ENCODE results near the gene ZNF827. TPM values are rescaled to one million over a fixed set of nuclear protein-coding genes. Genes with fewer than 3 reads are reported as not detected.
A peak's percentile ranks its signal among the peaks of the same experiment; 100 is the strongest.

Gene ZNF827
- total RNA-seq, 6 donors from 2014 or later = 8.1 to 68.1 (median 18.3) TPM

DNA sequence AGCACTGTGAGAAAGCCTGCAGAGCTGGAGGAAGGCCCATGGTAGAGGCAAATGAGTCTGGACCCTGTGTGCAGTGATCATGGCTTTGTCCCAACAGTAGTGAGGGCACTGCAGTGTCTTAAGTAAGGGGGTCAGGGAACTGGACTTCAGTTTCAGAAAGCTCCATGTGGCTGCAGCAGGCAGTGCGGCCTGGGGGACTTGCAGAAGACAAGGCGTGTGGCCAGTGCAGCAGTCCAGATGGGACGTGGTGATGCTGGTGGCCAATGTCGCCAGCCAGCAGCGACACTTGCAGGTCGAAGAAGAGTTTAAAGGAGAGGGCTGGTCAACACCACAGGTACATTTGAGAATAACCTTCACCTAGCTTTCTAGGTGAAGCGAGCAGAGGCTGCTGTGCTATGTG, 113.4 kb downstream of the ZNF827 start:
- TF ChIP-seq POLR2A (IDR thresholded peaks at IDR 0.05) = no peak
- TF ChIP-seq POLR2AphosphoS5 (IDR thresholded peaks at IDR 0.05) = no peak
- TF ChIP-seq, protein P1, sequence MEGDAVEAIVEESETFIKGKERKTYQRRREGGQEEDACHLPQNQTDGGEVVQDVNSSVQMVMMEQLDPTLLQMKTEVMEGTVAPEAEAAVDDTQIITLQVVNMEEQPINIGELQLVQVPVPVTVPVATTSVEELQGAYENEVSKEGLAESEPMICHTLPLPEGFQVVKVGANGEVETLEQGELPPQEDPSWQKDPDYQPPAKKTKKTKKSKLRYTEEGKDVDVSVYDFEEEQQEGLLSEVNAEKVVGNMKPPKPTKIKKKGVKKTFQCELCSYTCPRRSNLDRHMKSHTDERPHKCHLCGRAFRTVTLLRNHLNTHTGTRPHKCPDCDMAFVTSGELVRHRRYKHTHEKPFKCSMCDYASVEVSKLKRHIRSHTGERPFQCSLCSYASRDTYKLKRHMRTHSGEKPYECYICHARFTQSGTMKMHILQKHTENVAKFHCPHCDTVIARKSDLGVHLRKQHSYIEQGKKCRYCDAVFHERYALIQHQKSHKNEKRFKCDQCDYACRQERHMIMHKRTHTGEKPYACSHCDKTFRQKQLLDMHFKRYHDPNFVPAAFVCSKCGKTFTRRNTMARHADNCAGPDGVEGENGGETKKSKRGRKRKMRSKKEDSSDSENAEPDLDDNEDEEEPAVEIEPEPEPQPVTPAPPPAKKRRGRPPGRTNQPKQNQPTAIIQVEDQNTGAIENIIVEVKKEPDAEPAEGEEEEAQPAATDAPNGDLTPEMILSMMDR (IDR thresholded peaks at IDR 0.05) = no peak
- Histone ChIP-seq H3K9me3 (no peaks in the 10 kb centered on the region), H3K36me3 (peaks cover 0 to 3% (median 0%) of the 10 kb centered on the region in 4 donors), H3K4me3 (no peak overlapping the region), H3K27me3 (no peaks in the 10 kb centered on the region), H3K4me1 (no peaks in the 10 kb centered on the region), H3K27ac (no peak overlapping the region)
- no peak for ATAC-seq (ENCODE audit: low FRiP score in 2 of 2)
- DNase-seq = peak in 1 of 2 donors; percentile 36
- WGBS, 2 donors = 89 to 90% methylated on average over 4 to 7 of the region's 7 CpGs

DNA sequence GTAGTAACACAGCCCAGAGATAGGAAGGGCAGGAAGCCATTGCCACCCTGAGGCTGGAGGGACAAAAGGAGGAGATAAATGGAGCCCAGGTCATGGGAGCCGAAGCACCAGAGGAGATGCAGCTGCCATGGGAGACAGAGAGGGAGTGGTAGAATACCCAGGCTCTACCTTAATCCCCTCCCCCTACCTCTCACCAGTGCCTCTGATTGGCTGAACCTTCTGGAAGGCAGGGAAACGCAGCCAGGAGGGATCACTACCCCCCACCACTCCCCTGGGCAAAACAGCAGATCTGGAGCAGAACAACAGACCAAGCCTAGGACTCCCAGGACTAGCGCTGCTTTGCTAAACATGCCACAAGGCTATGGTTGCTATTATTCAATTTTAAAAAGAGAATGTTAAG, 114.2 kb downstream of the ZNF827 start:
- no peaks in the 10 kb centered on the region for H3K9me3 ChIP-seq
- ATAC-seq (ENCODE audit: low FRiP score in 2 of 2) (no peak), DNase-seq (no peak)
- H3K27ac ChIP-seq = no peak overlapping the region
- H3K27me3 ChIP-seq = no peaks in the 10 kb centered on the region
- TF ChIP-seq, protein P1 (IDR thresholded peaks at IDR 0.05) = no peak
- TF ChIP-seq EP300 (IDR thresholded peaks at IDR 0.05) = no peak
- no peak for TF ChIP-seq POLR2AphosphoS5 (IDR thresholded peaks at IDR 0.05)
- TF ChIP-seq POLR2A (IDR thresholded peaks at IDR 0.05) = no peak
- peaks cover 0 to 3% (median 0%) of the 10 kb centered on the region in 4 donors for H3K36me3 ChIP-seq
- no peak overlapping the region for H3K4me3 ChIP-seq
- no peaks in the 10 kb centered on the region for H3K4me1 ChIP-seq
- WGBS, 2 donors = 92 to 95% methylated on average over 3 of the region's 3 CpGs

DNA sequence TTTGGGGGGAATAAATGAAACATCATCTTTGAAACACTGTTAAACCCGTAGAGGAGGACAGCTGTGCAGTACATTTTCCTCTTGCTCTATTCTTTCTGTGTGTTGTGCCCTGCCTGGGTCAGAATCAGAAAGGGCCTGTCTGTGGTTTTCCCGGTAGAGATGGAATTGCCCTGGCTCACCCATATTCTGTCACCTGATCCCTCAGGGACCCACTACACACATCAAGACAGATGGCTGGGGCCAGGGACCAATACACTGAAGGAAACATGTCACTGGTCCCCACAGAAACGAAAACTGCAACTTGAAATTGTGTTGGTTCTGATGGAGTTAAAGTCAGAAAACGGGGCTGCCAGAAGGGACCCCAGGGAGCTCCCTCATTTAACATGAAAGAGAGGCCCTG, 114.9 kb downstream of the ZNF827 start:
- H3K36me3 ChIP-seq = peaks cover 0 to 3% (median 0%) of the 10 kb centered on the region in 4 donors
- 82 to 87% methylated on average over 4 of the region's 4 CpGs for WGBS, 2 donors
- no peak for DNase-seq
- H3K27ac ChIP-seq = no peak overlapping the region
- TF ChIP-seq POLR2AphosphoS5 (IDR thresholded peaks at IDR 0.05) (no peak), POLR2A (IDR thresholded peaks at IDR 0.05) (no peak), EP300 (IDR thresholded peaks at IDR 0.05) (no peak)
- TF ChIP-seq, protein P1 (IDR thresholded peaks at IDR 0.05) = no peak
- no peaks in the 10 kb centered on the region for H3K27me3 ChIP-seq
- no peak for ATAC-seq (ENCODE audit: low FRiP score in 2 of 2)
- no peak overlapping the region for H3K4me3 ChIP-seq
- no peaks in the 10 kb centered on the region for H3K4me1 ChIP-seq
- H3K9me3 ChIP-seq = no peaks in the 10 kb centered on the region

DNA sequence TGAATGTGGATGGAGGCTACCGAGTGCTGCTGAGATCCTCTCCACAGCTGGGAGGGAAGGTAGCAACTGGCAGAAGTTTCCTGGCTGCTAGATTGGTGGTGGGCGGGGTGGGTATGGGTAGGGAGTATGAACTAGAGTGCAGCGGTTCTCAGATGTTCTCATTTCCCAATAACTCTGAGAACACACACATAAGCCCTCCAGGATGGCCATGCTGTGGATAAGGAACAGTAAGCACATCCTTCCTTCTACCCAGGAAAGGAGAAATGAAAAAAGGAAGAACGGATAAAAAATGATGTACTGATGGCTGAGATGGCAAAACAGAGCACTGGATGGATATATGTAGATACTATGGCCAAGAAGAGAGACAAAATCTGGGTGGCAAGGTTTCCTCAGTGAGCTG, 116.0 kb downstream of the ZNF827 start:
- Histone ChIP-seq H3K9me3 (no peaks in the 10 kb centered on the region), H3K27ac (no peak overlapping the region), H3K27me3 (no peaks in the 10 kb centered on the region), H3K4me3 (no peak overlapping the region), H3K4me1 (no peaks in the 10 kb centered on the region), H3K36me3 (peaks cover 0 to 3% (median 0%) of the 10 kb centered on the region in 4 donors)
- no peak for DNase-seq
- TF ChIP-seq EP300 (IDR thresholded peaks at IDR 0.05) (no peak), POLR2A (IDR thresholded peaks at IDR 0.05) (no peak), POLR2AphosphoS5 (IDR thresholded peaks at IDR 0.05) (no peak)
- TF ChIP-seq, protein P1 (IDR thresholded peaks at IDR 0.05) = no peak
- WGBS, 2 donors = 60 to 87% methylated on average over 4 of the region's 4 CpGs
- ATAC-seq (ENCODE audit: low FRiP score in 2 of 2) = no peak

DNA sequence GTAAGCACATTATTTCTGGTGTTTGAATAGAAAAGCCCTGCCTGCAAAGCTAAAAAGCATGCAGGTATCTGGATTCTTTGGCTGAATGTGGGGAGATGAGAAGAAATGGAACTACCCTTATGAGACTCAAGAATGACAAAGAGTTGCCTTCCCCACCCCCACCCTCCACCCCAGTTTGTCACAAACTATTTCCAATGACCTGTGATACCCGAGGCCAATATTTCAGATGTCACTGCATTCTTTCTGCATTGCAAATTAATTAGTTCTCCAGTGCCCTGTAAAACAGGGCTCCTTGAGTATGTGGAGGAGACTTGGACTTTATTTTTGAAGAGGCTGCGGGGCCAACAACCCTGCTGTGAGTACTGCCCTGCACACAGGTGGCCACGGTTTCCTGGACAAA, 116.4 kb downstream of the ZNF827 start:
- no peak for ATAC-seq (ENCODE audit: low FRiP score in 2 of 2)

More for the DNA sequence above, 116.4 kb downstream of the ZNF827 start:
- TF ChIP-seq POLR2AphosphoS5 (IDR thresholded peaks at IDR 0.05) (no peak), EP300 (IDR thresholded peaks at IDR 0.05) (no peak), POLR2A (IDR thresholded peaks at IDR 0.05) (no peak)
- TF ChIP-seq, protein P1 (IDR thresholded peaks at IDR 0.05) = no peak
- Histone ChIP-seq H3K4me3 (no peak overlapping the region), H3K36me3 (peaks cover 0 to 3% (median 0%) of the 10 kb centered on the region in 4 donors), H3K9me3 (no peaks in the 10 kb centered on the region), H3K27ac (no peak overlapping the region), H3K4me1 (no peaks in the 10 kb centered on the region), H3K27me3 (no peaks in the 10 kb centered on the region)
- no peak for DNase-seq
- WGBS, 2 donors = 79 to 80% methylated on average over 3 of the region's 3 CpGs
